Mucosa of descending colon (tissue), 3 donors: ENCODE data around the gene FAM181B. TPM values are rescaled to one million over a fixed set of nuclear protein-coding genes. Genes with fewer than 3 reads are reported as not detected.

ENCODE experiments used
- ATAC-seq: fragments of 200-7000 bp; cut with Tn5 transposase; one replicate; pipeline ENCODE4 v1.9.1; 2020; ENCODE audit warnings: mild to moderate bottlenecking, moderate library complexity
- DNase-seq, 3 donors: peaks; one replicate each; pipeline ENCODE4 v3.0.0-alpha.2; 2020
- H3K36me3 ChIP-seq: fragments of 200-600 bp; one replicate; pipeline ENCODE4 v1.8.0; 2021; ENCODE audit warnings: low read depth, mild to moderate bottlenecking
- H3K4me1 ChIP-seq: fragments of 200-600 bp; one replicate; pipeline ENCODE4 v1.8.0; 2021; ENCODE audit warnings: low read depth, mild to moderate bottlenecking
- H3K4me3 ChIP-seq: fragments of 200-600 bp; one replicate; pipeline ENCODE4 v1.8.0; 2021; ENCODE audit warnings: mild to moderate bottlenecking
- H3K9me3 ChIP-seq: fragments of 200-600 bp; one replicate; pipeline ENCODE4 v1.8.0; 2021; ENCODE audit warnings: mild to moderate bottlenecking
- CTCF ChIP-seq: fragments of 200-600 bp; IDR thresholded peaks from one replicate; pipeline ENCODE4 v1.8.0; 2022; ENCODE audit warnings: antibody characterized with exemption, mild to moderate bottlenecking
- intact Hi-C, 2 donors: fragments of 100-400 bp; cut with DNase I in 1 of 2; cut with micrococcal nuclease in 1 of 2; formaldehyde crosslinking; loops; one replicate each; pipeline versions ENCODE4 v1.11.0 to v1.11.1; 2022; cut with DNase I, micrococcal nuclease
- total RNA-seq, 3 donors: library from RNA; stranded (reverse); fragmentation: NEBNext Ultra II Directional in 2 of 3; extraction: Animal tissue kit (Norgen Biotek cat#: 25700) in 2 of 3; gene quantifications; one replicate each; pipeline versions ENCODE4 v1.2.1 to v1.2.4, GENCODE V29; 2021 to 2023
- donor health status: DM: no; HTN: no; CAD: no; lungs with moderate emphysema.
- donor health status: DM: no; HTN: no; CAD: no.
- donor health status: DM: no; HTN: yes; CAD: no.

FAM181B gene
- total RNA-seq, 3 donors from 2014 or later: 0.19 to 1.3 TPM; not detected in 1

- no peaks in the 10 kb centered on the region for H3K36me3 ChIP-seq
- no peaks in the 10 kb centered on the region for H3K9me3 ChIP-seq
- no peaks in the 10 kb centered on the region for H3K4me1 ChIP-seq
- no peak for TF ChIP-seq CTCF
- intact Hi-C loops: no loop called here
- DNase-seq (no peak), ATAC-seq (no peak)
- H3K4me3 ChIP-seq: no peak overlapping the region
These were observed 9.6 kb downstream of the FAM181B start for GRCh38 chr11:82724026-82724425.

GRCh38 chr11:82722231-82722630 lies 11.4 kb downstream of the FAM181B start:
- no peak for DNase-seq
- Histone ChIP-seq H3K4me3 (no peak overlapping the region), H3K36me3 (no peaks in the 10 kb centered on the region), H3K9me3 (no peaks in the 10 kb centered on the region), H3K4me1 (no peaks in the 10 kb centered on the region)
- no peak for TF ChIP-seq CTCF
- intact Hi-C loops: no loop called here
- ATAC-seq: peak; percentile 12

GRCh38 chr11:82720267-82721065 lies 13.2 kb downstream of the FAM181B start:
- no peak for TF ChIP-seq CTCF
- no peaks in the 10 kb centered on the region for H3K9me3 ChIP-seq
- intact Hi-C loops: no loop called here
- no peak overlapping the region for H3K4me3 ChIP-seq
- H3K4me1 ChIP-seq: no peaks in the 10 kb centered on the region
- no peaks in the 10 kb centered on the region for H3K36me3 ChIP-seq
- DNase-seq (peak in 2 of 3 donors; percentile 28 to 39), ATAC-seq (peak; percentile 76)

GRCh38 chr11:82719361-82720105 lies 14.1 kb downstream of the FAM181B start:
- ATAC-seq (no peak), DNase-seq (no peak)
- Histone ChIP-seq H3K4me1 (no peaks in the 10 kb centered on the region), H3K9me3 (no peaks in the 10 kb centered on the region), H3K36me3 (no peaks in the 10 kb centered on the region), H3K4me3 (no peak overlapping the region)
- intact Hi-C loops: no loop called here
- TF ChIP-seq CTCF: no peak

- H3K4me3 ChIP-seq: no peak overlapping the region
- ATAC-seq (no peak), DNase-seq (no peak)
- no peaks in the 10 kb centered on the region for H3K36me3 ChIP-seq
- no peaks in the 10 kb centered on the region for H3K9me3 ChIP-seq
- intact Hi-C loops: no loop called here
- TF ChIP-seq CTCF: no peak
- H3K4me1 ChIP-seq: no peaks in the 10 kb centered on the region
These were observed 14.8 kb downstream of the FAM181B start for GRCh38 chr11:82718821-82719220.
